ENCODE measurements around the gene ADK. TPM values are rescaled to one million over a fixed set of nuclear protein-coding genes. Genes with fewer than 3 reads are reported as not detected.

The ADK gene
- total RNA-seq, 3 donors from 2014 or later: 27.2 to 50.8 (median 40.0) TPM

- H3K9me3 ChIP-seq: no peaks in the 10 kb centered on the region
- DNase-seq (ENCODE audit: low spot score in 2 of 2): no peak
- no peaks in the 10 kb centered on the region for H3K4me1 ChIP-seq
- H3K27ac ChIP-seq: no peak overlapping the region
- intact Hi-C loops (cut with DNase I; ENCODE audit: low total_unique reads): no loop called here
- H3K27me3 ChIP-seq: no peaks in the 10 kb centered on the region
- no peak overlapping the region for H3K4me3 ChIP-seq
- no peaks in the 10 kb centered on the region for H3K36me3 ChIP-seq
- TF ChIP-seq POLR2AphosphoS5 (IDR thresholded peaks at IDR 0.05): no peak
Observed at GRCh38 chr10:74706966-74707365, 555.9 kb downstream of the ADK start.

- no peak overlapping the region for H3K27ac ChIP-seq
- no peaks in the 10 kb centered on the region for H3K27me3 ChIP-seq
- intact Hi-C loops (cut with DNase I; ENCODE audit: low total_unique reads): no loop called here
- no peak for TF ChIP-seq CTCF (IDR thresholded peaks at IDR 0.05)
- TF ChIP-seq POLR2A (IDR thresholded peaks at IDR 0.05): no peak
- TF ChIP-seq POLR2AphosphoS5 (IDR thresholded peaks at IDR 0.05): no peak
- no peaks in the 10 kb centered on the region for H3K4me1 ChIP-seq
- H3K9me3 ChIP-seq: no peaks in the 10 kb centered on the region
- no peak overlapping the region for H3K4me3 ChIP-seq
- DNase-seq (ENCODE audit: low spot score in 2 of 2): no peak
- H3K36me3 ChIP-seq: no peaks in the 10 kb centered on the region
Observed at GRCh38 chr10:74708246-74708645, 557.2 kb downstream of the ADK start.

- Histone ChIP-seq H3K27me3 (no peaks in the 10 kb centered on the region), H3K36me3 (no peaks in the 10 kb centered on the region), H3K4me1 (no peaks in the 10 kb centered on the region), H3K4me3 (no peak overlapping the region), H3K9me3 (peaks cover 17 to 35% of the 10 kb centered on the region in 2 donors), H3K27ac (no peak overlapping the region)
- no peak for DNase-seq (ENCODE audit: low spot score in 2 of 2)
- no peak for TF ChIP-seq POLR2A (IDR thresholded peaks at IDR 0.05)
- no peak for TF ChIP-seq CTCF (IDR thresholded peaks at IDR 0.05)
- TF ChIP-seq POLR2AphosphoS5 (IDR thresholded peaks at IDR 0.05): no peak
- intact Hi-C loops (cut with DNase I; ENCODE audit: low total_unique reads): no loop called here
Observed at GRCh38 chr10:74718208-74718607, 567.2 kb downstream of the ADK start.

- H3K36me3 ChIP-seq: no peaks in the 10 kb centered on the region
- H3K27me3 ChIP-seq: no peaks in the 10 kb centered on the region
- intact Hi-C loops (cut with DNase I; ENCODE audit: low total_unique reads): no loop called here
Observed at GRCh38 chr10:74728225-74728624, 577.2 kb downstream of the ADK start.

GRCh38 chr10:74730246-74730645 is 579.2 kb downstream of the ADK start:
- peaks cover 6% of the 10 kb centered on the region in 2 donors for H3K9me3 ChIP-seq
- no peak overlapping the region for H3K4me3 ChIP-seq
- intact Hi-C loops (cut with DNase I; ENCODE audit: low total_unique reads): no loop called here
- TF ChIP-seq CTCF (IDR thresholded peaks at IDR 0.05) (no peak), POLR2A (IDR thresholded peaks at IDR 0.05) (no peak), POLR2AphosphoS5 (IDR thresholded peaks at IDR 0.05) (no peak)
- H3K27ac ChIP-seq: no peak overlapping the region
- no peaks in the 10 kb centered on the region for H3K36me3 ChIP-seq
- no peak for DNase-seq (ENCODE audit: low spot score in 2 of 2)
- H3K4me1 ChIP-seq: no peaks in the 10 kb centered on the region
- H3K27me3 ChIP-seq: no peaks in the 10 kb centered on the region

More at GRCh38 chr10:74728225-74728624, 577.2 kb downstream of the ADK start:
- H3K27ac ChIP-seq: no peak overlapping the region
- H3K4me3 ChIP-seq: no peak overlapping the region
- H3K4me1 ChIP-seq: no peaks in the 10 kb centered on the region
- DNase-seq (ENCODE audit: low spot score in 2 of 2): no peak
- H3K9me3 ChIP-seq: peaks cover 6% of the 10 kb centered on the region in 2 donors
- no peak for TF ChIP-seq POLR2A (IDR thresholded peaks at IDR 0.05)
- TF ChIP-seq CTCF (IDR thresholded peaks at IDR 0.05): no peak

GRCh38 chr10:74733612-74734011 is 582.6 kb downstream of the ADK start:
- Histone ChIP-seq H3K27ac (no peak overlapping the region), H3K4me3 (no peak overlapping the region), H3K27me3 (no peaks in the 10 kb centered on the region), H3K9me3 (peaks cover 6% of the 10 kb centered on the region in 2 donors), H3K36me3 (no peaks in the 10 kb centered on the region), H3K4me1 (no peaks in the 10 kb centered on the region)
- TF ChIP-seq POLR2AphosphoS5 (IDR thresholded peaks at IDR 0.05) (no peak), POLR2A (IDR thresholded peaks at IDR 0.05) (no peak)
- intact Hi-C loops (cut with DNase I; ENCODE audit: low total_unique reads): no loop called here
- DNase-seq (ENCODE audit: low spot score in 2 of 2): no peak

All from breast epithelium (tissue), 4 donors.